Cardiac atrium fibroblast (primary cell): ENCODE data around the gene TBX6. TPM values are rescaled to one million over a fixed set of nuclear protein-coding genes. Genes with fewer than 3 reads are reported as not detected.

Experiments used
- total RNA-seq: library from RNA; depleted of rRNA; stranded (reverse); fragments of >200 nt; gene quantifications from 2 replicates; pipeline ENCODE4 v1.2.3, GENCODE V29; 2015

Gene TBX6
- under 0.01 TPM in 1 of 2 replicates, not detected in the other for total RNA-seq

GRCh38 chr16:30091474-30092372, at the start of gene TBX6:
TBX6 (minus strand) TSS chr16:30091924; CDS start chr16:30091193, 731 bp downstream.

GRCh38 chr16:30113031-30113710, 21.4 kb upstream of the TBX6 start, which contains the start of gene GDPD3:
GDPD3 (minus strand) TSS chr16:30113537; CDS start chr16:30113478, 59 bp downstream.

GRCh38 chr16:30096105-30096861, 4.6 kb upstream of the TBX6 start, which contains the start of gene YPEL3:
YPEL3 (minus strand) TSS chr16:30096213; CDS start chr16:30095482, 731 bp downstream.

GRCh38 chr16:30075503-30076275, 16.0 kb downstream of the TBX6 start, which contains the start of gene PPP4C:
PPP4C (plus strand) TSS chr16:30075994; CDS start chr16:30076378, 384 bp downstream.

GRCh38 chr16:30065102-30065942, 26.4 kb downstream of the TBX6 start, which contains the start of gene ALDOA:
ALDOA (plus strand) TSS chr16:30065760; CDS start chr16:30066898, 1,138 bp downstream.

Other genes with a start within 250 kb of the TBX6 start
- gene CDIPT, start 228.7 kb downstream of the TBX6 start, total RNA-seq = 133 and 146 TPM in 2 replicates
- 31.1 and 40.3 TPM in 2 replicates for gene SEZ6L2, start 192.4 kb downstream of the TBX6 start, total RNA-seq
- 11.2 and 16.0 TPM in 2 replicates for gene ASPHD1, start 191.4 kb downstream of the TBX6 start, total RNA-seq
- gene KCTD13, start 165.7 kb downstream of the TBX6 start, total RNA-seq = 8.4 and 12.8 TPM in 2 replicates
- gene TMEM219, start 129.8 kb downstream of the TBX6 start, total RNA-seq = 116 and 145 TPM in 2 replicates
- 43.3 and 44.7 TPM in 2 replicates for gene TAOK2, start 118.1 kb downstream of the TBX6 start, total RNA-seq
- gene HIRIP3, start 96.3 kb downstream of the TBX6 start, total RNA-seq = 7.8 and 8.1 TPM in 2 replicates
- gene INO80E, start 95.7 kb downstream of the TBX6 start, total RNA-seq = 58.3 and 77.8 TPM in 2 replicates
- gene DOC2A, start 80.9 kb downstream of the TBX6 start, total RNA-seq = not detected in 2 replicates
- gene C16orf92, start 68.7 kb downstream of the TBX6 start, total RNA-seq = not detected in 2 replicates
- gene TLCD3B, start 60.7 kb downstream of the TBX6 start, total RNA-seq = not detected in 2 replicates
- 2,796 and 2,917 TPM in 2 replicates for gene ALDOA, start 26.2 kb downstream of the TBX6 start, total RNA-seq
- 95.0 and 107 TPM in 2 replicates for gene PPP4C, start 15.9 kb downstream of the TBX6 start, total RNA-seq
- 41.0 and 52.0 TPM in 2 replicates for gene YPEL3, start 4.3 kb upstream of the TBX6 start, total RNA-seq
- 0.81 and 1.8 TPM in 2 replicates for gene GDPD3, start 21.6 kb upstream of the TBX6 start, total RNA-seq
- gene MAPK3, start 31.3 kb upstream of the TBX6 start, total RNA-seq = 79.4 and 81.2 TPM in 2 replicates
- gene CORO1A, start 91.7 kb upstream of the TBX6 start, total RNA-seq = under 0.01 and 0.90 TPM in 2 replicates
- 272 and 348 TPM in 2 replicates for gene BOLA2B, start 101.7 kb upstream of the TBX6 start, total RNA-seq
- gene SLX1A, start 102.0 kb upstream of the TBX6 start, total RNA-seq = 16.4 and 43.6 TPM in 2 replicates
- gene SULT1A3, start 107.3 kb upstream of the TBX6 start, total RNA-seq = 7.1 and 13.4 TPM in 2 replicates
- 0.18 and 1.5 TPM in 2 replicates for gene NPIPB13, start 156.6 kb upstream of the TBX6 start, total RNA-seq